Esophagus muscularis mucosa (tissue), 3 donors: ENCODE data around the gene MORN5.

Experiments
- POLR2A ChIP-seq: fragments of 450-650 bp; IDR thresholded peaks from one replicate; pipeline ENCODE4 v1.6.1; 2017; ENCODE audit warnings: antibody characterized with exemption, moderate library complexity, mild to moderate bottlenecking, low read depth
- POLR2AphosphoS5 ChIP-seq, 2 donors: sonication (generic); formaldehyde crosslinking; IDR thresholded peaks; one replicate each; pipeline ENCODE4 v1.6.1; 2017; ENCODE audit warnings: antibody characterized with exemption in 2 of 2
- TF ChIP-seq, protein P1 (sequence below), 3 experiments: fragments of 200-600 bp in 2 of 3; fragments of 450-650 bp in 1 of 3; sonication (generic) in 2 of 3; IDR thresholded peaks; one replicate each; pipeline ENCODE4 v1.5.1; 2017 to 2019; ENCODE audit warnings: antibody characterized with exemption in 3 of 3, mild to moderate bottlenecking in 2 of 3, moderate library complexity in 1 of 3

DNA sequence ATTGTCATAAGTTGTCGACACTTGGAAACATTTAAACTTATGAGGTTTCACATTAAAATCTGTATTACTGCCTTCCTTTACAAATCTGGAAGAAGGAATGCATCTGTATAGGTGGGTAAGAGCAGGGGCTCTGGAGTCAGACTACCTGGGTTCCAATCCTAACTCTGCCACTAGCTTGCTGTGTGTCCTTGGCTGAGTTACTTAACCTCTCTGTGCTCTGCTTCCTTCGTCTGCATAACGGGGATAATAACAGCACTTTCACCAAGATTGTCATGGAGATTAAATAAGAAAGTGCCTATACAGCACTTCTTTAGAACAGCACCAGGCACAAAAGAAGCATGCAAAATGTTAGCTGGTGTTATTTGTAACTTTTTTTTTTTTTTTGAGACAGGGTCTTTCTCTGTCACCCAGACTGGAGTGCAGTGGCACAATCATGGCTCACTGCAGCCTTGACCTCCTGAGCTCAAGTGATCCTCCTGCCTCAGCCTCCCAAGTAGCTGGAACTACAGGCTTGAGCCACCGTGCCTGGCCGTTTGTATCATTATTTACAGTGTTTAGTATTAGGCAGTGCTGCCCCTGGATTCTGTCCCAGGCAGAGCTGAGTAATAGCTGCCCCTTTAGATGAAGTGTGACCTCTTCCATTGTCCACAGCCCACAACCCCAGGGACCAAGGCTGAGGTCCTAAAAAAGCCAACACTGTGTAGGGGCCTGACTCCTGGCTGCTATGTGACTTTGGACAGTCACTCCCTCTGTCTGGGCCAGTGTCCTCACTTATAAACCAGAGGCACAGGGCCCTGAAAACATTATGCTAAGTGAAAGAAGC, 41.2 kb upstream of the MORN5 start:
- TF ChIP-seq, protein P1, sequence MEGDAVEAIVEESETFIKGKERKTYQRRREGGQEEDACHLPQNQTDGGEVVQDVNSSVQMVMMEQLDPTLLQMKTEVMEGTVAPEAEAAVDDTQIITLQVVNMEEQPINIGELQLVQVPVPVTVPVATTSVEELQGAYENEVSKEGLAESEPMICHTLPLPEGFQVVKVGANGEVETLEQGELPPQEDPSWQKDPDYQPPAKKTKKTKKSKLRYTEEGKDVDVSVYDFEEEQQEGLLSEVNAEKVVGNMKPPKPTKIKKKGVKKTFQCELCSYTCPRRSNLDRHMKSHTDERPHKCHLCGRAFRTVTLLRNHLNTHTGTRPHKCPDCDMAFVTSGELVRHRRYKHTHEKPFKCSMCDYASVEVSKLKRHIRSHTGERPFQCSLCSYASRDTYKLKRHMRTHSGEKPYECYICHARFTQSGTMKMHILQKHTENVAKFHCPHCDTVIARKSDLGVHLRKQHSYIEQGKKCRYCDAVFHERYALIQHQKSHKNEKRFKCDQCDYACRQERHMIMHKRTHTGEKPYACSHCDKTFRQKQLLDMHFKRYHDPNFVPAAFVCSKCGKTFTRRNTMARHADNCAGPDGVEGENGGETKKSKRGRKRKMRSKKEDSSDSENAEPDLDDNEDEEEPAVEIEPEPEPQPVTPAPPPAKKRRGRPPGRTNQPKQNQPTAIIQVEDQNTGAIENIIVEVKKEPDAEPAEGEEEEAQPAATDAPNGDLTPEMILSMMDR (IDR thresholded peaks at IDR 0.05) = no peak
- TF ChIP-seq POLR2AphosphoS5 (IDR thresholded peaks at IDR 0.05) = no peak
- no peak for TF ChIP-seq POLR2A
